Activated T-cell treated with anti-CD3 and anti-CD28 coated beads, Interleukin-2, amount 50 U/mL, for 72 hours (primary cell): ENCODE results near the gene DGAT2. TPM values are rescaled to one million over a fixed set of nuclear protein-coding genes. Genes with fewer than 3 reads are reported as not detected.

Source experiments
- ATAC-seq, 2 donors: fragments of 150-1000 bp; cut with Tn5 transposase; replicated peaks in 1 of 2; 2 replicates each; pipeline ENCODE4 v1.10.0; 2021; ENCODE audit warnings: moderate library complexity in 2 of 2, mild to moderate bottlenecking in 1 of 2
- DNase-seq, 2 donors: peaks; one replicate each; pipeline ENCODE4 v3.0.0; 2021 to 2022; ENCODE audit warnings: mixed read lengths in 1 of 2
- H3K27ac Mint-ChIP-seq: one replicate; pipeline ENCODE4 v1.8.0; 2022; ENCODE audit warnings: mild to moderate bottlenecking, moderate library complexity, mixed read lengths
- H3K27me3 Mint-ChIP-seq: one replicate; pipeline ENCODE4 v1.8.0; 2022; ENCODE audit warnings: low read depth, mixed read lengths
- H3K36me3 Mint-ChIP-seq, 2 donors: one replicate each; pipeline ENCODE4 v1.8.0; 2022; ENCODE audit warnings: mixed read lengths in 2 of 2, mild to moderate bottlenecking in 1 of 2; ENCODE audit not compliant: insufficient read depth in 2 of 2
- H3K4me1 Mint-ChIP-seq: one replicate; pipeline ENCODE4 v1.8.0; 2022; ENCODE audit warnings: low read depth, mixed read lengths
- H3K4me3 Mint-ChIP-seq, 2 donors: one replicate each; pipeline ENCODE4 v1.8.0; 2022; ENCODE audit warnings: mild to moderate bottlenecking in 2 of 2, mixed read lengths in 2 of 2, moderate library complexity in 2 of 2
- H3K9me3 Mint-ChIP-seq, 2 donors: one replicate each; pipeline ENCODE4 v1.8.0; 2022; ENCODE audit warnings: mixed read lengths in 2 of 2
- total RNA-seq, 2 donors: library from RNA; stranded (reverse); gene quantifications; one replicate each; pipeline ENCODE4 v1.2.3, GENCODE V29; 2022

Gene DGAT2
- total RNA-seq, 2 donors from 2014 or later = 2.8 to 3.4 TPM

DNA sequence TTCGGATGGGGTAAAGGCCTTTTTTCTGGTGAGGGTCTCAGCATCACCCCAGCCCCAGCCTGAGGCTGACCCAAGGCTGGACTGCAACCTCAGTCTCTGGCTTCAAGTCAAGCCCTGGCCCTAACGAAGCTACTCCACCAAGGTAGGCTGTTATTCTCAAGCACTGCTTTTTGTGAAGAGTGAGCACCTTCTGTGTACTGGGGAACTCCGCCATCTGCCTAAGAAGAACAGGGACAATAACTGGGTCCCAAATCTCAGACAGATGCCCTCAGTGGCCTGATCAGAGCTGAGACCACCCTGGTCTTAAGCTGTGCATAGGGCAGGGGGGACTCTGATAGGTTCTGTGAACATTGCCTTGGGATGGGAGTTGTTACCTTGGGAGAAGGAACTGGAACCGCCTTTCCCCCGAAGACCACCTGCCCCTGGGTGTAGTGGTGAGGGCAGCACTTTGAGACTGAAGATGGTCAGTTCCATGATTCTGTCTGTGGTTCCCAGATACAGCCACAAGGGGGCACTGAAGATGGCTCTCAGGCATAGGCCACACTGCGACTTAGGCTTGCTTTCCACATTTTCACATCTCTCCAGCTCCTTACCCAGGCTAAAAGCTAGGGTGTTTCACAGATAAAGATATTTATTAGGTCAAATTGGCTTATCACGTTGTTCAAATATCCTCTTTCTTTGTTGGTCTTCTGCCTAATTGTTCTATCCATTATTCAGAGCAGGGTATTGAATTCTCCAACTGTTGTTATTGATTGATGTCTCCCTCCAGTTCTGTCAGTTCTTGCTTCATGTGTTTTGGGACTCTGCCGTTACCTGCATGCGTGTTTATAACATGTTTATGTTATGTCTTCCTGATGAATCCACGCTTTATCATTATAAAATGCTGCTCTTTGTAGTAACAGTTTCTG is 34.6 kb downstream of the DGAT2 start:
- no peak overlapping the region for H3K4me3 Mint-ChIP-seq
- H3K36me3 Mint-ChIP-seq = no peaks in the 10 kb centered on the region
- no peaks in the 10 kb centered on the region for H3K27me3 Mint-ChIP-seq
- ATAC-seq (peak; percentile 86), DNase-seq (peak; percentile 71 to 79)
- no peaks in the 10 kb centered on the region for H3K9me3 Mint-ChIP-seq
- H3K27ac Mint-ChIP-seq = peak overlapping the region; percentile 39
- H3K4me1 Mint-ChIP-seq = peaks cover 7% of the 10 kb centered on the region

DNA sequence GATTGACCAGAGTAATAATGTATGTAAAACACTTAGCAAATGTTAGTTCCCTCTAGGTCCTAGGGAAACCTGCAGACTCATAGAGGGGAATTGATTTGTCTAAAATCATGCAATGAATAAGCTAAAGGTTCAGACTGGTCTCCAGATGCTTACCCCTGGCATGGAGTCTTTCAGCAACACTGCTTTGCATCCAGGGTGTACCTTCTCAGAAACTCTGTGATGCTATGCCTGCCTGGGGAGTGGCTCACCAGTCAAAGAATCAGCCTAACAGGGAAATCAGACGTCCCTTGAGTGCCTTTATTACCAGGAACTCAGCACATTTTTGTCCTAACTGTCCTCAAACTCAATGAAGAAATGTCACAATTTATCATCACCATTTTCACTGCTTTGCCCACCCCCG is 40.5 kb downstream of the DGAT2 start:
- DNase-seq (no peak), ATAC-seq (no peak)
- no peaks in the 10 kb centered on the region for H3K9me3 Mint-ChIP-seq
- no peak overlapping the region for H3K27ac Mint-ChIP-seq
- H3K27me3 Mint-ChIP-seq = no peaks in the 10 kb centered on the region
- H3K36me3 Mint-ChIP-seq = no peaks in the 10 kb centered on the region
- peaks cover 15% of the 10 kb centered on the region for H3K4me1 Mint-ChIP-seq
- H3K4me3 Mint-ChIP-seq = no peak overlapping the region

DNA sequence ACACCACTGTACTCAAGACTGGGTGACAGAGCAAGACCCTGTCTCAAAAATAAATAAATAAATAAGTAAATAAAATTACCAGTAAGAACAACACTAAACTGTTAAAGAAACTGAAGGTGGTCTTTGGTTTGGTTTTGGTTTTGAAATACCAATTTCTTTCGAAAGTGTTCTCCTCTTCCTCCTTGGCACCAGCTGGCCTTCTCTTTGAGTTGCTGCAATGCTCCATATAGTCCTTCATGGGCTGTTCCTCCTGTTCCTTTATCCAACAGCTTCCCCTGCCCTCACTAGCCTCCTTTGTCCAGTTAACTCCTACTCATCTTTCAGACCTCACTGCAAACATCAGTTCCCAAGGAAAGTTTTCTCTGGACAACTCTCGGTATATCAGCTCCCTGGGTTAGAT is 41.4 kb downstream of the DGAT2 start:
- no peak overlapping the region for H3K4me3 Mint-ChIP-seq
- no peaks in the 10 kb centered on the region for H3K36me3 Mint-ChIP-seq
- H3K4me1 Mint-ChIP-seq = peaks cover 18% of the 10 kb centered on the region
- no peak overlapping the region for H3K27ac Mint-ChIP-seq
- no peaks in the 10 kb centered on the region for H3K9me3 Mint-ChIP-seq
- no peaks in the 10 kb centered on the region for H3K27me3 Mint-ChIP-seq
- no peak for DNase-seq
- no peak for ATAC-seq

DNA sequence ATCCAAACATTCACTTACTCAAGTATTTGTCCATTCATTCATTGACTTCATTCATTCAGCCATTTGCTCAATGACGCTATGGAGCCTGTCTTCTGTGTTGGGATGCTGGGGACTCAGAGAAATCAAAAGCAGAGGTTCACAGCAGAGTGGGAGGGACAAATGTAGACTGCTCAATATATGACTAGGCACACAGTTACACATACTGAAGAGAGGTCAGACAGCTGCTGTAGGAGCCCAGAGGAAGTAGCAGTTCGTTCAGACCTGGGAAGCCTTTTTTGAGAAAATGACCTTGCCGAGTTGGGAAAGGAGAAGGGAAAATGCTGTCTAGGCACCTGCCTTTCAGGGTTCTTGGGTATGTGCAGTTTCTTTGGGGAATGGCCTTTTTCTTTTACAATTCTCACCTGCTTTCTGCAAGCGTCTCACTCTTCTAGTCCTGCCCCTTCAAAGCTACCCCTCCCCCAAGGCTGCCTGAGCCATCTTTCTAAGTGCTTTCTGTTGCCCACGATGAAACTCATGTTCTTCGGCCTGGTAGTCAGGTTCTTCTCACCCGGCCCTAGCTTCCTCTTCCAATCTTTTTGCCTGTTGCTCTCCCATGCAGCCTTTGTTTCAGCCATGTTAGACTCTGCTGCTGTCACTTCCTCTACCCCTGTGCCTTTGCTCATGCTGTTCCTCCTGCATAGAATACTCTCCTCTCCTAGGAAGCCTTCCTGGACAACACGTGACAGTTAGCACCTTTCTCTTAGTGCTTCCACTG is 42.2 kb downstream of the DGAT2 start:
- H3K4me3 Mint-ChIP-seq = no peak overlapping the region
- DNase-seq (no peak), ATAC-seq (no peak)
- peaks cover 18% of the 10 kb centered on the region for H3K4me1 Mint-ChIP-seq
- no peak overlapping the region for H3K27ac Mint-ChIP-seq
- H3K9me3 Mint-ChIP-seq = no peaks in the 10 kb centered on the region
- H3K27me3 Mint-ChIP-seq = no peaks in the 10 kb centered on the region
- H3K36me3 Mint-ChIP-seq = peaks cover 0 to 1% of the 10 kb centered on the region in 2 donors

DNA sequence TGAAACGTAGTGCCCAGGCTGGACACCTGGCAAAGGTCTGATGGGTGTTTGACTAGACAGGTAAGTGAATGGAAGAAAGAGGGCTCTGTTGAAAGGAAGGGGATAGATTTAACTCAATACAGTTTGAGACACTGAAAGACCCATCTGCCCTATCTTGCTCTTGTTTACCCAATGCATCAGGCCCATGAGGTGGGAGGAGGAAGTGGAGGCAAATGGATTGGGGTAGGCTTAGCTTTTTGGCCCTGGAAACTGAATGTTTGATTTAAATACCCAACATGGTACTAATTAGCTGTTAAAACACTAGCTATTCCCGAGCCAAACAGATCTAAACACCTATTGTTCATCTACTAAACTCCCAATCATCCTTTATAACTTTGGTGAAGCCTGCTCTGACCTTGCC is 42.9 kb downstream of the DGAT2 start:
- ATAC-seq (no peak), DNase-seq (no peak)
- peaks cover 0 to 1% of the 10 kb centered on the region in 2 donors for H3K36me3 Mint-ChIP-seq
- no peak overlapping the region for H3K27ac Mint-ChIP-seq
- H3K27me3 Mint-ChIP-seq = no peaks in the 10 kb centered on the region
- H3K9me3 Mint-ChIP-seq = no peaks in the 10 kb centered on the region
- no peak overlapping the region for H3K4me3 Mint-ChIP-seq
- H3K4me1 Mint-ChIP-seq = peaks cover 18% of the 10 kb centered on the region

DNA sequence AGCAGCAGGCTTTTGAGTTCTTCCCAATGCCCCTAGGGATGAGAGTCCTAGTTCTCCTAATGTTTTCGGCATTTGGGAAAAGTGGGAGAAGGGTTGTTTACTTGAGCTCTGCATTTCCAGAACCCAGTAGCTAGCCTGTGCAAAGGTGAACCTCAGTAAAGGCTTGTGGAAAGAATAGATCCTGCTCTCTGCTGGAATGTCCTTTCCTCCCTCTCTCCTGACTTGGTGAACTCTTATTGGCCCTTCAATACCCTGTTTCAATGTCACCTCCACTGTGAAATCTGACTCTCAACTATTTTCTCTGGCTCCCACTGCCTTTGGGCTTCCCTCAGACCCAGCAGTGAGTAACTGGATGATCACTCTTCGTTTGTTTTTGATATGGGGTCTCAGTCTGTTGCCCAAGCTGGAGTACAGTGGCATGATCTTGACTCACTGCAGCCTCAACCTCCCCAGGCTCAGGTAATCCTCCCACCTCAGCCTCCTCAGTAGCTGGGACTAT is 44.0 kb downstream of the DGAT2 start:
- peaks cover 0 to 1% of the 10 kb centered on the region in 2 donors for H3K36me3 Mint-ChIP-seq
- H3K4me1 Mint-ChIP-seq = peaks cover 18% of the 10 kb centered on the region
- H3K27ac Mint-ChIP-seq = no peak overlapping the region
- H3K9me3 Mint-ChIP-seq = no peaks in the 10 kb centered on the region
- no peak for DNase-seq
- no peak for ATAC-seq
- no peaks in the 10 kb centered on the region for H3K27me3 Mint-ChIP-seq
- no peak overlapping the region for H3K4me3 Mint-ChIP-seq

DNA sequence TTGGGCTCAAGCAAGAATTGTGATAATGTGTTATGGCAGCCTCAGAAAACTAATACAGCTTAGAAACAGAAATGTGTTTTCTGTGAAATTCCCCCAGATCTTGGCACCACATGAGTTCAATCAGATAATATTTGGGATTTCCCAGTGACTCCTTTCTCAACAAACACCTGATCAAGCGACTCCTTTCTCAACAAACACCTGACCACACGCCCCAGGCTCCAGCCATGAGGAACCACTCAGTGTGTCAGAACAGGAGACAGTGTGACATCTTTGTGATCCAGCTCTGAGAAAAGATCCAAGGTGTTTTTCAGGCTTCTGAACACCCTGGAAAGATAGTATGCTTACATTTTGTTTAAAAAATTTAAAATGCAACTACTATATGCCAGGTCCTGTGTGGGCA is 44.5 kb downstream of the DGAT2 start:
- DNase-seq (no peak), ATAC-seq (no peak)
- no peaks in the 10 kb centered on the region for H3K9me3 Mint-ChIP-seq
- peaks cover 0 to 1% of the 10 kb centered on the region in 2 donors for H3K36me3 Mint-ChIP-seq
- no peaks in the 10 kb centered on the region for H3K27me3 Mint-ChIP-seq
- H3K4me3 Mint-ChIP-seq = peak overlapping the region in 1 of 2 donors; percentile 63
- H3K27ac Mint-ChIP-seq = peak overlapping the region; percentile 29
- peaks cover 18% of the 10 kb centered on the region for H3K4me1 Mint-ChIP-seq

DNA sequence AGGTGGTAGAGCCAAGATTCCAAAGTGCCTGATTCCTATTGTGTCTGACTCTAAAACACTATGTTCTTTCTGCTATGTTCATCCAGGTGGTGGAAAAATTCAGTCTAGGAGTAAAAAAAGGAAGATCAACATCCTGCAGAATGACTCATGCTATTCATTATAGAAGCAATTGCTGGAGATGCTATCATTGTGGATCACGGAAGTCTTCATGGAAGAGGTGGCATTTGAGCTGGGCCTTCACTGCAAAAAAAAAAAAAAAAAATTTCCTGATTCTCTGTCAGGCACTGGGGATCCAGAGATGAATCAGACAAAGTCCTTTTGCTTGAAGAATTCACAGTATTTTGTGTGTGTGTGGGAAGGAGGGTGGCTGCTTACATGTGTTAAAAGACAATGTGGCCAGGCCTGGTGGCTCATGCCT is 45.1 kb downstream of the DGAT2 start:
- Mint-ChIP-seq H3K27ac (peak overlapping the region; percentile 29), H3K9me3 (no peaks in the 10 kb centered on the region), H3K27me3 (no peaks in the 10 kb centered on the region), H3K4me1 (peaks cover 18% of the 10 kb centered on the region), H3K36me3 (peaks cover 0 to 1% of the 10 kb centered on the region in 2 donors), H3K4me3 (peak overlapping the region in 1 of 2 donors; percentile 63)
- DNase-seq (no peak), ATAC-seq (no peak)

DNA sequence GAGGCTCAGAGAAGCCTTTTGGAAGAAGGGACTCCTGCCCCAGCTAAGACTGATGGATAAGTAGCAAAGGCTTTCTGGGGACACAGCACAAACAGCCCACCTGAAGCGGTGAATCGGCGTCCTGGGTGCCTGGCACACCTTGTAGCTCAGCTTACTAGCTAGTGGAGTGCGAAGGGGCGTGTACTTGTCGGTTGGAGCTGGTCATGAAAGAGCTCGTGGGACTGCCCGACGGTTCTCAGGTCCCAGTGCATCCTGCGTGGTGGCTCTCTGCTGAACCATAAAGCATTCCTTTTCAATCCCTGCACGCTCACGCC is 45.7 kb downstream of the DGAT2 start:
- Mint-ChIP-seq H3K4me1 (peaks cover 18% of the 10 kb centered on the region), H3K36me3 (peaks cover 0 to 1% of the 10 kb centered on the region in 2 donors), H3K9me3 (no peaks in the 10 kb centered on the region), H3K27me3 (no peaks in the 10 kb centered on the region), H3K4me3 (no peak overlapping the region), H3K27ac (no peak overlapping the region)
- ATAC-seq = peak; percentile 36 to 42
- DNase-seq = no peak

DNA sequence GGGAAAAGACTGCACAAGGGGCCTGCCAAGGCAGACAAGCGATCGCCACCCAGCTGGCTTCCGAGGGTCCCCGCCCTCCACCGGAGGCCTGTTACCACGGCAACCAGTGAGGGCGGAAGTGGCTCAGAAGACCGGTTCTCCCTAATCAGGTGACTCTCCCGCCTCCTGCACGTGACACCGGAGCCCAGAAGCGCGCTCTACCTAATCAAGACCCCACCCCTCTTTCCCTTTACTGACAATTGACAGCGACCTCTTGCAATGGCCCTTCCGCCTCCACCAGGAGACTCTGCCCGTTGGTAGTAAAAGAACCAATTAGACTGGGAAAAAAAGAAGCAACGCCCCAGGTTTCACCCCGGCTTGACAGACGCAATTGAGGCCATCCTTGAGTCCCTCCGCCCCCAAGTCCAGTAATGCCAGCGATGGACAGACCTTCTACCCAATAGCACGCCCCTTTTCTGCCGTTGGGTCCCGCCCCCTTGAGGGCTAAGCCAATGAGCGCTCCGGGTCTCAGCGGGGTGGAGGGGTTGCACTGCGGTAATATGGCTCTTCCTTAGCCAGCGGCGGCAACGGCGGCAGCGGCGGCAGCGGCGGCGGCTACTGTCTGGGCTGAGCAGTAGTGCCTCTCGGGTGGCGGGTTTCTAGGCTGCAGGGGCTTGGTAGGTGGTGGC is 46.2 kb downstream of the DGAT2 start, which contains the start of gene UVRAG:
TSS of gene UVRAG (plus strand) at position 534 of the 668 bp plus-strand sequence. CDS start 198 bp downstream, outside the sequence.
- peak within 1 kb of the TSS; percentile 88 for H3K27ac Mint-ChIP-seq
- DNase-seq = peak; percentile 98 to 99
- H3K4me1 Mint-ChIP-seq = peaks cover 18% of the 10 kb centered on the region
- H3K27me3 Mint-ChIP-seq = no peaks in the 10 kb centered on the region
- peaks cover 0 to 1% of the 10 kb centered on the region in 2 donors for H3K36me3 Mint-ChIP-seq
- no peak within 1 kb of the TSS for H3K4me3 Mint-ChIP-seq
- H3K9me3 Mint-ChIP-seq = no peaks in the 10 kb centered on the region
- ATAC-seq = peak; percentile 92 to 93

DNA sequence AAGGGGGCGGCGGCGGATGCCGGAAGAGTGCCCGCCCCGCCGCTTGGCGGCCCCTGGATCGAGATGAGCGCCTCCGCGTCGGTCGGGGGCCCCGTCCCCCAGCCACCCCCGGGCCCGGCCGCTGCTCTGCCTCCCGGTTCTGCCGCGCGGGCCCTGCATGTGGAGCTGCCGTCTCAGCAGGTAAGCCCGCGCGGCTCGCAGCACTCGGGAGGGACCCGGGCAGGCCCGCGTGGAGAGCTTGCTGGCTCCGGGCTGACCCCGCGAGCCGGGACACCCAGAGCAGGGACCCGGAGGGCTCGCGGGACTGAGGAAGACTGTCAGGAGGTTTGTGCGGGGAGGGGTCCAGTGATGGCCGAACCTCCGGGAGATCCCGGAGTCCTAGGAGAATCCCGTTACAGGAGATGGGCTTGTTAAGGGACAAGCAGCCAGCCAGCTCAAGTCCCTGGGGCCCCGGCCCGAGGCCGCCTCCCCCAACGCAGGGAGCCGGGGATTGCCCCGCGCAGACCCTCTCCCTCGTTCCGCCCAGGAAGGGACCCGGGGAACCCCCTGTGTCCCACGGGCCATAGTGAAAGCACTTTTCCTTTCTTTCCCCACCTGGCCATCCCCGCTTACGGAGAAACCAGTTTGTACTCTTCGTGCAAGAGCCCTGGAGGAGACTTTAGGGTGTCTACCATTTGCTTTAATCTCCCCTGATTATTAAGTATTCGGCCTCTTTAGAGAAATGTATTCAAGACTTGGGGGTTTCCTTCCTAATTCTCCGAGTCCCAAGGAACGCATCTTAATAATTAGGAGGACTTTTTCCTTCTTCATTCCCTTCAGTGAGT is 47.0 kb downstream of the DGAT2 start:
- peaks cover 0 to 1% of the 10 kb centered on the region in 2 donors for H3K36me3 Mint-ChIP-seq
- peaks cover 18% of the 10 kb centered on the region for H3K4me1 Mint-ChIP-seq
- DNase-seq (peak; percentile 45 to 48), ATAC-seq (peak in 1 of 2 donors; percentile 40)
- H3K4me3 Mint-ChIP-seq = no peak overlapping the region
- H3K9me3 Mint-ChIP-seq = no peaks in the 10 kb centered on the region
- H3K27me3 Mint-ChIP-seq = no peaks in the 10 kb centered on the region
- no peak overlapping the region for H3K27ac Mint-ChIP-seq

DNA sequence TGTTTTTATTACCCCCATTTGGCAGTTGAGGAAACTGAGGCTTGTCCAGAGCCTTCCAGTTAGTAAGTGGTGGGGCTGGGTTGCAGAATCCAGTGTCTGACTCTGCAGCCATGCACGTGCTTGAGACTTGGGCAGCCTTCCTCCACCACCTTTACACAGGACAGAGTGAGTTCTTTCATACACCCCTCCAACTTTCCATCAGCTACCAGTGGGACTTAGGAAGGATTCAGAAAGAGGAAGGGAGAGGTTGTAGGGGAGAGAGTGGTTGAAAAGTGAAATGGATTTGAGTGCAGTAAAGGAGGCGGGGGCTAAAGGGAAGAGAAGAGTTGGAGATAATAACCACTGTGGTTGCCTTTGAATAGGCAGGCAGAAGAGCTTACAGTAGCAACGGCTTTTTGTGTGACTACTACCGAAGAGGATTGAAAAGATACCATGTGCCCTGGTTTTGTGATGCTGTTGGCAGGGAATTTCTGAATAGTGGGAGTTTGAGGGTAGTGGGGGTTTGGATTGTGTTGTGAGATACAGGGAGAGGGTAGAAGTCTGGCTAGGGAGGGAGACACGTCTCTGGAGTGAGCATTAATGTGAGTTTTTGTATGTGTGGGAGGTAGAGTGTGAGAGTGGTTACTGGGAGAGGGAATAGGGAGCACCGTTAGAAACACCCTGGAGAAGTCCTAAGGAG is 48.1 kb downstream of the DGAT2 start:
- Mint-ChIP-seq H3K27ac (no peak overlapping the region), H3K36me3 (peaks cover 1 to 3% of the 10 kb centered on the region in 2 donors), H3K4me3 (no peak overlapping the region), H3K27me3 (no peaks in the 10 kb centered on the region), H3K9me3 (no peaks in the 10 kb centered on the region), H3K4me1 (peaks cover 28% of the 10 kb centered on the region)
- DNase-seq = no peak
- ATAC-seq = no peak
